B cell (primary cell): ENCODE results near the gene TNFRSF25. TPM values are rescaled to one million over a fixed set of nuclear protein-coding genes. Genes with fewer than 3 reads are reported as not detected.
A peak's percentile ranks its signal among the peaks of the same experiment; 100 is the strongest.

ENCODE experiments used
- ATAC-seq: fragments of 200-7000 bp; cut with Tn5 transposase; one replicate; pipeline ENCODE4 v1.10.0; 2021; ENCODE audit warnings: low read depth, mild to moderate bottlenecking, moderate number of reproducible peaks, moderate library complexity
- CTCF ChIA-PET: fragments of 350-600 bp; sonication (Branson Sonifier 250); formaldehyde crosslinking; loops from one replicate; lab custom pipeline; 2021; ENCODE audit warnings: antibody characterized with exemption, inconsistent platforms; lab: Charles Lee
- POLR2A ChIA-PET: fragments of 350-600 bp; sonication (Branson Sonifier 250); formaldehyde crosslinking; loops from one replicate; lab custom pipeline; 2021; ENCODE audit warnings: antibody characterized with exemption; lab: Charles Lee
- DNase-seq: peaks from one replicate; pipeline ENCODE4 v3.0.0; 2013
- H2AFZ ChIP-seq: 2 replicates; pipeline ENCODE4 v1.6.1; 2012; ENCODE audit warnings: mild to moderate bottlenecking, low read depth, low read length; ENCODE audit not compliant: insufficient read depth, poor library complexity, severe bottlenecking
- H3K27ac ChIP-seq, 2 donors: 1 replicate in 1 of 2; 2 replicates in 1 of 2; pipeline ENCODE4 v1.5.1; 2012 to 2013; ENCODE audit warnings: low read length in 2 of 2, mild to moderate bottlenecking in 2 of 2, moderate library complexity in 1 of 2
- H3K27me3 ChIP-seq, 4 experiments: fragments of 200-600 bp in 1 of 4; sonication (generic) in 1 of 4; replicated peaks in 1 of 4; 1 replicate in 2 of 4; 2 replicates in 2 of 4; pipeline versions ENCODE4 v1.6.1 to v1.7.0; 2013 to 2016; ENCODE audit warnings: low read length in 3 of 4, mild to moderate bottlenecking in 2 of 4, mixed read lengths in 1 of 4, moderate library complexity in 1 of 4; ENCODE audit not compliant: insufficient read depth in 4 of 4, control insufficient read depth in 3 of 4; ENCODE audit errors: control extremely low read depth in 1 of 4
- H3K36me3 ChIP-seq, 2 experiments: replicated peaks in 1 of 2; 1 replicate in 1 of 2; 2 replicates in 1 of 2; pipeline versions ENCODE4 v1.6.1 to v1.7.1; 2013; ENCODE audit warnings: low read length in 1 of 2; ENCODE audit not compliant: insufficient read depth in 2 of 2, control insufficient read depth in 1 of 2; ENCODE audit errors: control extremely low read depth in 1 of 2, extremely low read depth in 1 of 2
- H3K4me1 ChIP-seq, 2 donors: fragments of 200-600 bp in 1 of 2; sonication (generic) in 1 of 2; 1 replicate in 1 of 2; 2 replicates in 1 of 2; pipeline versions ENCODE4 v1.5.1 to v1.6.1; 2013 to 2017; ENCODE audit warnings: low read length in 2 of 2; ENCODE audit not compliant: control insufficient read depth in 2 of 2, insufficient read depth in 2 of 2
- H3K4me2 ChIP-seq: replicated peaks from 2 replicates; pipeline ENCODE3; 2012; ENCODE audit warnings: mild to moderate bottlenecking, low read depth, low read length; ENCODE audit not compliant: poor library complexity, severe bottlenecking
- H3K4me3 ChIP-seq, 5 experiments: fragments of 200-600 bp in 1 of 5; sonication (generic) in 1 of 5; 1 replicate in 3 of 5; 2 replicates in 2 of 5; pipeline versions ENCODE4 v1.5.1 to v1.7.0; 2011 to 2016; ENCODE audit warnings: low read length in 4 of 5, mild to moderate bottlenecking in 4 of 5, low read depth in 2 of 5, control low read depth in 1 of 5, moderate library complexity in 1 of 5; ENCODE audit not compliant: insufficient read depth in 1 of 5; ENCODE audit errors: control extremely low read depth in 1 of 5, extremely low read depth in 1 of 5
- H3K79me2 ChIP-seq: fragments of 200-600 bp; sonication (generic); one replicate; pipeline ENCODE4 v1.6.0; 2016; ENCODE audit warnings: low read length; ENCODE audit not compliant: control insufficient read depth, insufficient read depth
- H3K9ac ChIP-seq: fragments of 200-600 bp; sonication (generic); 2 replicates; pipeline ENCODE4 v1.6.1; 2017; ENCODE audit warnings: mild to moderate bottlenecking, low read length, moderate library complexity
- H3K9me3 ChIP-seq, 3 donors: one replicate each; pipeline versions ENCODE4 v1.6.1 to v1.7.1; 2013; ENCODE audit warnings: low read length in 2 of 3; ENCODE audit not compliant: control insufficient read depth in 2 of 3, insufficient read depth in 1 of 3; ENCODE audit errors: control extremely low read depth in 1 of 3
- H4K20me1 ChIP-seq: 2 replicates; pipeline ENCODE4 v1.6.0; 2012; ENCODE audit warnings: mild to moderate bottlenecking, low read length; ENCODE audit not compliant: insufficient read depth, control insufficient read depth, poor library complexity, severe bottlenecking
- H3K27ac Mint-ChIP-seq: one replicate; pipeline ENCODE4 v1.8.0; 2021; ENCODE audit warnings: mixed read lengths
- H3K27me3 Mint-ChIP-seq: one replicate; pipeline ENCODE4 v1.8.0; 2021; ENCODE audit warnings: mixed read lengths
- H3K4me1 Mint-ChIP-seq: one replicate; pipeline ENCODE4 v1.8.0; 2021; ENCODE audit warnings: mixed read lengths
- H3K4me3 Mint-ChIP-seq: one replicate; pipeline ENCODE4 v1.8.0; 2021; ENCODE audit warnings: mixed read lengths
- H3K9me3 Mint-ChIP-seq: one replicate; pipeline ENCODE4 v1.8.0; 2022; ENCODE audit warnings: mixed read lengths; ENCODE audit not compliant: insufficient read depth
- EZH2 ChIP-seq: IDR thresholded peaks from 2 replicates; pipeline ENCODE4 v1.6.1; 2012; ENCODE audit warnings: borderline replicate concordance, low read depth, mild to moderate bottlenecking, moderate library complexity, low read length; ENCODE audit not compliant: insufficient read depth, poor library complexity, severe bottlenecking
- WGBS: methylation state at CpG from one replicate; pipeline ENCODE4 v1.1.5; 2013; ENCODE audit warnings: missing lambda C conversion rate; ENCODE audit not compliant: insufficient coverage; 5-methylcytosine and 5-hydroxymethylcytosine counted together
- intact Hi-C: fragments of 100-400 bp; cut with micrococcal nuclease; formaldehyde crosslinking; loops from one replicate; pipeline ENCODE4 v1.10.0; 2022
- polyA plus RNA-seq: library from polyadenylated mRNA; depleted of rRNA; stranded (reverse); fragments of >200 nt; gene quantifications from 2 replicates; pipeline ENCODE4 v1.2.3, GENCODE V29; 2012
- total RNA-seq, 2 donors: library from RNA; stranded (reverse); fragments of 120-200 nt in 1 of 2; gene quantifications; 1 replicate in 1 of 2; 2 replicates in 1 of 2; pipeline versions ENCODE4 v1.2.3 to v1.2.4, GENCODE V29; 2013 to 2022
- TF ChIP-seq, protein P1 (sequence below): fragments of 200-600 bp; IDR thresholded peaks from one replicate; pipeline ENCODE4 v1.8.0; 2022; ENCODE audit warnings: antibody characterized with exemption, mild to moderate bottlenecking

TNFRSF25 gene
- total and polyA plus RNA-seq, 2 donors (not counting 1 experiment from before 2014, with no cell fraction given): 2.6 to 7.1 TPM

DNA sequence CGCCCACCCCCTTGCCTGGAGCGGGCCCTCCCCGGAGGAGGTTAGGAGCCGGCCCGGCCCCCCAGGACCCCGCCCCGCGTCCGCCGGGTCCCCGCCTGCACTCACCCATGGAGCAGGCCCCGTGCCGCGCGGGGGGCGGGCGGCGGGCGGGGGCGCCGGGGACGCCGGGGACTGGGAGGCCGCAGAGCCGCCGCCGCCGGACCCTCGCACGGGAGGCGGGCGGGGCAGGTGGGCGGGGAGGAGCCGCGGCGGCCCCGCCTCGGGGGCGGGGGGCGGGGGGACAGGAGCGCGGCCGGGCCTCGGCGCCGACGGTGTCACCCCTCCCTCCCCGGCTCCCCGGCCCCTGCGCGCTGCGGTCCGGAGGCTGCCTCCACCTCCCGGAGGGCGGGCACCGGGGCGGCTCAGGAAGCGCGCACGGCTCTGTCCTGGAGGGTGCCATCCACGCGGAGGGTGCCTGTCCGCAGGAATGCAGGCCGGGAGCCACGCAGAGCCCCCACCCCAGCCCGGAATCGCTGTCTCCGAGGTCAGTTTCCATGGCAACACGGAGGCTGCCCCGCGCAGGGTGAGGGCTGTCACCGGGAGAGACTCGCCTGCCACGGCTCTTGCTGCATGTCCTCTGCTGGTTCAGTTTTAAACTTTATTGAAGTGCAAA, 31.4 kb upstream of the TNFRSF25 start:
- H3K4me2 ChIP-seq: peak overlapping the region; percentile 89
- H3K4me3 Mint-ChIP-seq: peak overlapping the region; percentile 80
- ChIA-PET CTCF (no interaction called here), POLR2A (no interaction called here)
- peaks cover 13 to 17% of the 10 kb centered on the region in 2 donors for H3K4me1 ChIP-seq
- DNase-seq (peak; percentile 57), ATAC-seq (peak; percentile 58)
- H3K9ac ChIP-seq: peak overlapping the region; percentile 52
- peaks cover 34% of the 10 kb centered on the region for H3K27me3 Mint-ChIP-seq
- intact Hi-C loops: no loop called here
- H3K27ac Mint-ChIP-seq: no peak overlapping the region
- TF ChIP-seq, protein P1, sequence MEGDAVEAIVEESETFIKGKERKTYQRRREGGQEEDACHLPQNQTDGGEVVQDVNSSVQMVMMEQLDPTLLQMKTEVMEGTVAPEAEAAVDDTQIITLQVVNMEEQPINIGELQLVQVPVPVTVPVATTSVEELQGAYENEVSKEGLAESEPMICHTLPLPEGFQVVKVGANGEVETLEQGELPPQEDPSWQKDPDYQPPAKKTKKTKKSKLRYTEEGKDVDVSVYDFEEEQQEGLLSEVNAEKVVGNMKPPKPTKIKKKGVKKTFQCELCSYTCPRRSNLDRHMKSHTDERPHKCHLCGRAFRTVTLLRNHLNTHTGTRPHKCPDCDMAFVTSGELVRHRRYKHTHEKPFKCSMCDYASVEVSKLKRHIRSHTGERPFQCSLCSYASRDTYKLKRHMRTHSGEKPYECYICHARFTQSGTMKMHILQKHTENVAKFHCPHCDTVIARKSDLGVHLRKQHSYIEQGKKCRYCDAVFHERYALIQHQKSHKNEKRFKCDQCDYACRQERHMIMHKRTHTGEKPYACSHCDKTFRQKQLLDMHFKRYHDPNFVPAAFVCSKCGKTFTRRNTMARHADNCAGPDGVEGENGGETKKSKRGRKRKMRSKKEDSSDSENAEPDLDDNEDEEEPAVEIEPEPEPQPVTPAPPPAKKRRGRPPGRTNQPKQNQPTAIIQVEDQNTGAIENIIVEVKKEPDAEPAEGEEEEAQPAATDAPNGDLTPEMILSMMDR: no peak
- TF ChIP-seq EZH2: no peak
- peaks cover 13% of the 10 kb centered on the region for H3K4me1 Mint-ChIP-seq
- no peaks in the 10 kb centered on the region for H3K36me3 ChIP-seq
- under 1% methylated on average over 72 of the region's 74 CpGs for WGBS
- H4K20me1 ChIP-seq: no peaks in the 10 kb centered on the region
- H3K27ac ChIP-seq: no peak overlapping the region
- no peaks in the 10 kb centered on the region for H3K9me3 ChIP-seq
- no peaks in the 10 kb centered on the region for H3K79me2 ChIP-seq
- H3K9me3 Mint-ChIP-seq: no peaks in the 10 kb centered on the region
- peaks cover 0 to 45% (median 12%) of the 10 kb centered on the region in 4 experiments for H3K27me3 ChIP-seq
- peak overlapping the region in 4 of 5 experiments; percentile 29 to 56 (median 48) for H3K4me3 ChIP-seq
- H2AFZ ChIP-seq: peak overlapping the region; percentile 58

- intact Hi-C loops: no loop called here
- ATAC-seq: no peak
- Histone ChIP-seq H3K4me2 (peak overlapping the region; percentile 89), H3K4me1 (peaks cover 13 to 17% of the 10 kb centered on the region in 2 donors), H2AFZ (no peak overlapping the region), H3K27ac (no peak overlapping the region), H3K9me3 (no peaks in the 10 kb centered on the region), H3K79me2 (no peaks in the 10 kb centered on the region), H3K27me3 (peaks cover 0 to 40% (median 12%) of the 10 kb centered on the region in 4 experiments), H3K36me3 (no peaks in the 10 kb centered on the region), H3K4me3 (peak overlapping the region in 1 of 5 experiments; percentile 35), H3K9ac (no peak overlapping the region), H4K20me1 (no peaks in the 10 kb centered on the region)
- 6% methylated on average over 21 of the region's 21 CpGs for WGBS
- Mint-ChIP-seq H3K4me1 (peaks cover 13% of the 10 kb centered on the region), H3K27ac (no peak overlapping the region), H3K9me3 (no peaks in the 10 kb centered on the region), H3K27me3 (peaks cover 34% of the 10 kb centered on the region), H3K4me3 (peak overlapping the region; percentile 63)
- ChIA-PET POLR2A (no interaction called here), CTCF (no interaction called here)
- no peak for TF ChIP-seq EZH2
- TF ChIP-seq, protein P1: no peak
- DNase-seq: no peak
Observed at GRCh38 chr1:6496890-6497214, 30.9 kb upstream of the TNFRSF25 start.
